ENCODE data around the gene TASP1. TPM values are rescaled to one million over a fixed set of nuclear protein-coding genes. Genes with fewer than 3 reads are reported as not detected.

The TASP1 gene
- polyA plus RNA-seq, 3 donors, result 4.4 to 6.4 (median 4.6) TPM

DNA sequence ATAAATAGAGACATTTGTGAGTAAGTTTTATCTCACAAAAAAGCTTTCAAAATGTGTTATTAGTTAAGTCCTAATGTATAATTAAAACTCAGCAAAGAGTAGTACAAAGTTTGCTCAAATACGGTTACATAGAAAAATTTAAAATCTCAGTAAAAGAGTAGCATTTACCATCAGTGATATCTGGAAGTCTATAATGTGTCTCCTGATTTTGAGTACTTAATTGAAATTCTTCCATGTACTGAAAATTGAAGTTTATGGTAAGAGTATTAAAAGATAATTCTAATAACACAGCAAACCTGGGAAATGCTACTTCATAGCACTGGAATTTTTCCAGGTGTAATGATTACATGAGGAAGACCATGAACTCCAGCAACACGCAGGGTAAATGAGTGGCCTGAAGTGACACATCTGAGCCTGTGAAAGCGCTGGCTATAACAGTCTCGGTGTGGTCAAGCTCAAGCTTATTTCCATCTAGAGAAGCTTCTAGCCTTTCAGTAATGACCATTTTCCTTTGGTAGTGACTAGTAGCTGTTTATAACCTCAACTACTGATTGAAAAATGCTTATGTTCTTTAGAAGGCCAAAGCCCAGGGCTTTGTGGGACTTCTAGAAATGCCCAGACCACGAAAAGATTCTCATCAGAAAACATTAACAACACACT is 214.4 kb downstream of the TASP1 start:
- 69 to 96% (median 95%) methylated on average over 5 of the region's 5 CpGs for WGBS, 3 donors
- no peak overlapping the region for H3K27ac ChIP-seq (ENCODE audit: low read depth, low read length)

DNA sequence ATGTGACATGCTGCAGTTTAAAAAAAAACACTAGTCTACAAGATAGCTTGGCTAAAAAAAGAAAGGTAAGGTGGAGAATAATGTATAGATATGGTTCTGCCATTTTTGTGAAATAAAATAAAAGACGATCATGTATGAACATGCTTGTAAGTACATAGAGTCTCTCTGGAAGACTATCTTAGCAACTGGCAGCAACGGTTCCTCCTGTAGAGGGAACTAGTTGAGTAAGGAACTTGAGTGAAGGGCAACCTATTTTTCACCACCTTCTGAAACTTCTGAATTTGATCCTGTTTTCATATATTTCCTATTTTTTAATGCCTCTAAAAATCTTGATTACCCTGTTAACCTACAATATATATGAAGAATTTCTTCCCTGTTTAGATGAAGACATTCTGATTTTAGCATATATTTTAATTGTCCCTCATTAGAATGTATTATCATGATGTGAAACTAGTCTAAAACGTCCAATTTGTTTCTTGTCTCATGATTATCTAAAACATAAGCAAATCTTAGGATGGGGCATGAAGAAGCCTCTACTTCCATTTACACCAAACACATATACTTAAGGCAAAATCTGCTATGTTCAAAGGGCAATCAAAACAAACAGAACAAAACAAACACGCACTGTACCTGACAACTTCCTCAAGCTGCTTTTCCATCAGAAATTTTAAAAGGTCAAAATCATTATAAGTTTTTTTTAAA is 215.1 kb downstream of the TASP1 start:
- H3K27ac ChIP-seq (ENCODE audit: low read depth, low read length), result no peak overlapping the region
- WGBS, 3 donors, result 82 to 92% (median 92%) methylated on average over 4 of the region's 4 CpGs

DNA sequence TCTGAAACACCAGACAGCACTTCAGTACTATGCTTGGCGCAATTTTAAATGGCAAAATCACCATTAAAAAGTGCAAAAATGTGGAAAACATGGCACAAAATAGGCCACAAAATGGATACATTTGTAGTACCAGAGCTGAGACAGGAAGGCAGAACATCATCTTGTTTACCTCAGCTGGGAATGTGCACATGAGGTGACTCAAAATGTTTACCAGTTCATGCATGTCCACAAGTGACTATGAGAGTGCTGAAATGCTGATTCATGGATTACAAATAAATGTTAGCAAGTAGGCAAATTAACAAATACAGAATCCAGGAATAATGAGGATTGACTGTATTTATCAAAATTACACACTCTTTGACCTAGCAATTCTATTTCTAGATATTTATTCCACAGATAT is 216.1 kb downstream of the TASP1 start:
- 97 to 100% (median 97%) methylated on average over 1 of the region's 1 CpG for WGBS, 3 donors
- H3K27ac ChIP-seq (ENCODE audit: low read depth, low read length), result no peak overlapping the region

DNA sequence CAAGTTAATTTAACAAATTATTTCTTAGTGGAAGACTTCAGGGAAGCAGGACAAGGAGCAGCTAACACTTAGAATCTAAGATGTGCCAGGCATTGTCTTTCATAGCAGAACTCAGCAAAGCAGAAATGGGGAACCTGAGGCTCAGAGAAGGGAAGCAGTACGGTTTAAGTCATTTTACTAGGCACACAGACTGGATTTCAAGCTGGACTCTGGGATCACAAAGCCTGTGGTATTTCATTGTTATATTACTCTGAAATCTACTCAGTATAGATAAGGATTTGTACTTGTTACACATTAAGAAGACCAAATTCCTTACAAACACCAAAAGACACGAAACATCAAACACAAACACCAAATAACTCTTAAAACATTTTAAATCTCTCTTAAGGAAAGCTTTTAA is 218.1 kb downstream of the TASP1 start:
- WGBS, 3 donors, result 80 to 99% (median 80%) methylated on average over 2 of the region's 2 CpGs

DNA sequence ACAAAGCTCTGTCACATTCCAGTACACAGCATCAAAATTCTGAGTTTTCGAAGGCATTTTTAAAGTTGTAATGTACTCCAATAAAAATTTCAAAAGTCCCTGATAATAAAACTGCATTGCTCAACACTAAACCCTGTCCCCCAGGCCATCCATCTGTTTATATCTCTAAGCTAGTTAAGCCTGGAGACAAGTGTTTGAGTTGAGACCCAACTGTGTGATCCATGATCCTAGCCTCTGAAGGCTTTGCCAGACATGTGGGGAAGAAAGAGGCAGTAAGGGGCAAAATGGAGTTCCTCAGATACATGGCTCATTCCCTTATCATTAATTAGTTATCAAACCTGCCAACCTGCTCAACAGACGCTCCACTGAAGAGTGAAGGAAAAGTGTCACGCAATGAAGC is 219.3 kb downstream of the TASP1 start:
- 95 to 98% (median 96%) methylated on average over 3 of the region's 3 CpGs for WGBS, 3 donors
- no peak overlapping the region for H3K27ac ChIP-seq (ENCODE audit: low read depth, low read length)

More for the DNA sequence above, 218.1 kb downstream of the TASP1 start:
- H3K27ac ChIP-seq (ENCODE audit: low read depth, low read length), result no peak overlapping the region

DNA sequence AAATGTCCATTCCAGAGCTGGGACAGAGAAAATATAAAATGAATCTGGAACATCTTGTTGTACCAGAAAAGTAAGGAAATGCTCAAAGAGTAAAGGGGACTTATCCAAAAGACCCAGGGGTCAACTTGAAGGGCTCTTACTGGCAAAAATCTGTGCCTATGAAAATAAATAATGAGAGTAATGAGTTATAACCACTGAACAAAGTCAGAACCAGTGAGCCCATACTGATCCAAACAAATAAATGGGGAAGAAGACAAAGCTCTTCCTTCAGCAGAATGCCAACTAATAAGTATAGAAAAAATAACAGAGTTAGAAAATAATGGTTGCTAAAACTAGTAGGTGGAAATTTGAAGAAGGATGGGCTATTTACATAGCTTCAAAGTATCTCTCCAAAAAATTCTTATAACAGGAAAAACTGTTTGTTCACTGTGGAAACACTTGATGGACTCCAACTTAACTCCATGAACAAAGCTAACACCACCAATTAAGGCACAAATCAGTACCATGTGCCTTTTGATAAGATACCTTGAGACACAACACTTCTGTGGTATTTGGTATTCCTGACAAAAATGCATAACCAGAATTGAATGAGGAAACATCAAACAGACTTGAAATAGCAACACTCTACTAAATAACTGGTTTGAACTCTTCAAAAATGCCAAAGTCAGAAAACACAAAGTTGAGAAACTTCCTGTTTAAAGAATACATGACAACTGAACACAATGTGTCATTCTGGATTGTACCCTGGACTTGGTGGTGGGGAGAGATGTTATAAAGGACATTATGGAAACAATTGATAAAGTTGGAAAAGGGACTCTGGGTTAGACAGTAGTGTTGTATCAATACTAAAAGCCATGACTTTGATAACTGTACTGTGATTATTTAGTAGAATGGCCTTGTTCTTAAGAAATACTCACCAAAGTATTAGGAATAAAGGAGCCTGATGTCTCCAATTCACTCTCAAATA is 220.2 kb downstream of the TASP1 start:
- no peak overlapping the region for H3K27ac ChIP-seq (ENCODE audit: low read depth, low read length)

DNA sequence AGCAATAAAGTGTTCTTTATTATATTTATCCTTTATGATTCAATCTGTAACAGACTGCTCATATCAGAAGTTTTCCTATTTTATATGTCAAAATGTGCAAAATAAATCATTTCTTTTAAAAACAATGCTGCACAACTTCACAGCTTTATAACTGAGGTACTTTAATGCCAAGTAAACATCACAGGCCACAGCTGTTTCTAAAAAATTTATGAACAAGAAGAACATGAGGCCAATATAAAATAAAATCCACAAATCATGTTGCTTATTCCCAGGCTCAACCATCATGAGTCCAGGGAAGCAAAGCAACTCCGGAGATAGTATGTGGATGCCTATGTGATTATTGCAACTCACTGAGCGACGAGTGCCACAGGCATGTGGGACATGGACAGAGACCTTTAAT is 222.2 kb downstream of the TASP1 start:
- no peak overlapping the region for H3K27ac ChIP-seq (ENCODE audit: low read depth, low read length)
- WGBS, 3 donors, result 91 to 95% (median 92%) methylated on average over 3 of the region's 3 CpGs

DNA sequence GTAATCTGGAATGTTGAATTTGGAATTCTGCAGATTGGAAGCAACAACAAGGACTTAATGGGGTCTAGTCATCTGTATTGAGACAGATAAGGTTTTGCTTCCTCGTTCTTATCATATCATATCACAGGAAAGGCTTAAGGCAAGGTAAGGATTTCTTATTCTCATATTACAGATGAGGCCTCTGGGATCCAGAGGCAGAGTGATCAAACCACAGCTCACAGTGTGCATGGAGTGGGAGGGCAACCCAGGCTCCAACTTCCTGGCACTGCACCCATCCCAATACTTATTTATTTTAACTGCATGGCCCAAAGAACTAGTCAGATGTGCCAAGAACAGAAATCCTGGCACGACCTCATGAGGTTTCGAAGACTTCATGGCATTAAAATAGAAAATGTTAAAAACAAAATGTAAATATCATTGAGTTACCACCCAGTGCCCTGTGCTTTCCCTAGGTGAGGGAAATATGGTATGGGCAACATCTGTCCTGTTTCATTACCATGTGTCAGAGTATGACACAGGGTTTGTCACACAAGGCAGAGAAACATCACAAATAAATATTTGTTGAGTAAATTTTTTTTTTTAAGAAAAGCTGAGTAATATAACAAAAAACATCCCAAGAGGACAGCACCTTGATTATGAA is 225.8 kb downstream of the TASP1 start:
- 60 to 79% (median 77%) methylated on average over 3 of the region's 3 CpGs for WGBS, 3 donors
- H3K27ac ChIP-seq (ENCODE audit: low read depth, low read length), result no peak overlapping the region

DNA sequence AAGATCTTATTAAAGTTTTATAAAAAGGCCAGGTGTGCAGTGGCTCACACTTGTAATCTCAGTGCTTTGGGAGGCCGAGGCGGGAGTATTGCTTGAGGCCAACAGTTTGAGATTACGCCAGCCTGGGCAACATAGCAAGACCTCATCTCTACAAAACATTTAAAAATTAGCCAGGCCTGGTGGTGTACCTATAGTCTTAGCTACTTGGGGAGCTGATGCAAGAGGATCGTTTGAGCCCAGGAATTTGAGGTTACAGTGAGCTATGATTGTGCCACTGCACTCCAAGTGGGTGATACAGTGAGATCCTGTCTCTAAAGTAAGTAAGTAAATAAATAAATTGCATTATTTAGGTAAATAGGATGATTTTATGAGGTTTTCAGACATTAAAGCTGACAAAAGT is 234.4 kb downstream of the TASP1 start:
- no peak overlapping the region for H3K27ac ChIP-seq (ENCODE audit: low read depth, low read length)
- WGBS, 3 donors, result 82 to 97% (median 95%) methylated on average over 4 of the region's 4 CpGs

DNA sequence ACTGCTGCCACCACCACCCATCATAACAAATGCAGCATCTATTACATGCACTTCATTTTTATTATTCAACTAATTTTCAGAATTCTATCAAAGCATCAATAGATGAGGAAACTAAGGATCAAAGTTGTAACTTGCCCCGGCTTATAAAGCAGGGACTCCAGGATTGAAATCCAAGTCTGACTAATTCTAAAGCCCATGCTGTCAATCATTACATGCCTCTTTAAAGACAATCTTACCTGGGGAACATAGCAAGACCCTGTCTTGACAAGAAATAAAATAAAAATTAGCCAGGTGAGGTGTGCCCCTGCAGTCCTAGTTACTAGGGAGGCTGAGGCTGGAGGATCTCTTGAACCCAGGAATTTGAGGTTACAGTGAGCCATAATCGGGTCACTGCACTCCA is 235.3 kb downstream of the TASP1 start:
- H3K27ac ChIP-seq (ENCODE audit: low read depth, low read length), result no peak overlapping the region
- WGBS, 3 donors, result 49 to 97% (median 78%) methylated on average over 2 of the region's 2 CpGs

DNA sequence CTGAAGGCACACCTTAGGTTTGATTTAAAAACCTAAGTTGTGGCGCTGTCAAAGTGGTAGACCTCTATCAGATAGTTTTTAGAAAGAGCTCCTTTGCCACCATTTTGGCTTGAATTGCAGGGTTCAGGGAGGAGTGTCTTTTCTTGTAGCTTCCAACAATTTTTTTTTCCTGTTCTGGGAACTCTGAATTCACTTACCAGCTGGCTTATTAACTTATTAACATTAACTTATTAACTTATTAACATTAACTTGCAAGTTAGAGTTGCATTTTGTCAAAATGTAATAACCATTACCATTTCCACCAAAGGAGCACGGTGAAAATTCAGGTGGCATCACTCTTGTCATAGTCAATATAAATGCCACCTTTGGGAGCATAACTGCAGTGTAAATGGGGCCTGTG is 235.7 kb downstream of the TASP1 start:
- 91 to 96% (median 96%) methylated on average over 2 of the region's 2 CpGs for WGBS, 3 donors

DNA sequence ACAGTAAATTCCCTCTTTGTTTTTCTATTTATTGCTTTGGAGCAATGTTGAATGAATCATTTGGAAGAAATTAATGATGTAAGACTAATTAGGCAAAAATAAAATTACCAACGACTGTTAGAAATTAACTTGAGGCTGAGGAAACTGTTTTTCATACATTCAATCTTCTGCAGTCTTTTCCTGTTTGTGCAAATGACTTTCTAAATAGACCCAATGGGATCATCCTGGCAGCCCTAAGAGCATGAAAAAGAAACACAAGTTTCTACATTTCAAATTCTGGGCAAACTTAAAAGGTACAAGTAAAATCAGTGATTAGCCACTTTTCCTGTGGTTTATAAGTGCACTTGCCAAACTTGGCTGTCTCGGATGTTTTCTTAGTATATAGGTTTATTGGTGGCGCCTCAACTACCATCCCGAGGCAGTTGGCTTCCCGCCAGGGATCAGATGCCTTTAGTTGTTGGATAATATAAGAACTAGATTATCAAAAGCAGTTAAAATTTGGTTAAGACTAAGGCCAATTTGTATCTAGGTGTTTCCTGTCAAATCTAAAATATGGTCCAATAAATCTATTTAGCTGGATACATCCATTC is 236.5 kb downstream of the TASP1 start:
- WGBS, 3 donors, result 52 to 84% (median 65%) methylated on average over 5 of the region's 5 CpGs
- H3K27ac ChIP-seq (ENCODE audit: low read depth, low read length), result no peak overlapping the region

More for the DNA sequence above, 235.7 kb downstream of the TASP1 start:
- no peak overlapping the region for H3K27ac ChIP-seq (ENCODE audit: low read depth, low read length)

DNA sequence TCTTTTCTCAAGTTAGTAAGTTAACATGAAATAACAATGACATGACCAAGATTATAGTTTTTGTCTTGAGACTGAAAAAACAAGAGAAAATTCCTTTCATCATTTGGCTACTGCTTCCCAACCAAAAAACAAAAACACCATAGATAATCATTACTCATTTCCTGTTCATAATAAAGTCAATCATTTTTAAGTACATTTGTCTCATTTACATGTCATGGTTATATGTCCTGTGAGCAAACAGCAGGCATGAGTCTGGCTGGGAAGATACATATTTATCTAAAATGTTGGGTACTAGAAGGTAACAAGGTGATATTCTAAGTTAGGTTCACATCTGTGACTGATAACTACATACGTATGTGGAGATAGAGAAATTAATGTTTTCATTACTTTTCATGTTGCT is 237.1 kb downstream of the TASP1 start:
- 93 to 97% (median 95%) methylated on average over 1 of the region's 1 CpG for WGBS, 3 donors

DNA sequence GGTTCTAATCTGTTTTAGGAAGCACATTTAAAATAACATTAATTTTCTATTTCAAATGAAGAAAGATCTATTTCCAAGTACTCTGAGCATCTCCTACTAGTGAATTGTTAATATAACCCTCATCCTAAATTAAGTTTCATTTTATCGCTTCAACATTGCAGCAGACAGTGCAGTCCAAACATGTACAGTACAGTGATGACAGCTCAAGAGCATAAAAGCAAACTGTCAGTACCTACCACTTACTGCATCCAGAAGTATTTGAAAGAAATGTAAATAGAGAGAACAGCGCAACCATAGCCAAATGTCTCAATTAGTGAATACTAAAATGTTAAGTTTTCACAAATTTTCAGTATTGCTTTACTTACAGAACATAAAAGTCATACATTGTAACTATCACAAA is 238.3 kb downstream of the TASP1 start:
- no peak overlapping the region for H3K27ac ChIP-seq (ENCODE audit: low read depth, low read length)

More for the DNA sequence above, 237.1 kb downstream of the TASP1 start:
- H3K27ac ChIP-seq (ENCODE audit: low read depth, low read length), result no peak overlapping the region

DNA sequence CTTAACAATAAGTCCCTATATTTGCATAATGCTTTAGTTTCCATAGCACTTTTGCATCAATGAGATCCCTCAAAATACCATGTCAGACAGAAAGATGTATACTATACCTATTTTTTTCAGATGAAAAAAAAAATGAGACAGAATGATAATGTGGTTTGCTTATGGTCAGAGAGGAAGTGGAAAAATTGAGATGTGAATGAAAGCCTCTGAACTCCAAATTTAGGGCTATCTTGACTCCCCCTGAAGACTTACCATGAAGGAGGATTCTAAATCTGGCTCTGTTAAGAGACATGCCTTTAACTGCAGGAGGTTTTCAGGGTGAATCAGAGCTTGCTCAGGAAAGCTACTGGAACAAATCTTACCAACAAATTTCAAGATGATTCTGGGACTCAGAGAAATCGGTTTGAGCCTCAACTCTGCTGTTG is 241.4 kb downstream of the TASP1 start:
- WGBS, 3 donors, result 71 to 84% (median 75%) methylated on average over 1 of the region's 1 CpG
- H3K27ac ChIP-seq (ENCODE audit: low read depth, low read length), result no peak overlapping the region

More for the DNA sequence above, 238.3 kb downstream of the TASP1 start:
- 95 to 99% (median 95%) methylated on average over 2 of the region's 2 CpGs for WGBS, 3 donors

DNA sequence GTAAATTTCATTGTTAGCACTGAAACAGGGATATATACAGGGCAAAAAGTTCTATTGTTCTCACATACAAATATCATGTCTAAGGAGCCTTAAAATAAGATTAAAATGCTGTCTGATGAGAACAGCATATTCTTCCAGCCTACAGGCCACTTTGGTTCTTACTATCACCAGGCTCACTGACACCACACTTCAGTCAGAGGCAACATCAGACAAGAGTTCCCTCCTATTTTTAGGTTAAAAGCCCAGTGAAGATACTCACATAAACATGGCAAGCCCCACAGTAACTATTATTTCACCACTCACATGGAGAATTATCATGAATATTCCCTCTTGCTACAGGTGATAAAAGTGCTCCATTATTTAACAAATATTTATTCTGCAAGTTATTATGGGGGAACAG is 241.9 kb downstream of the TASP1 start:
- no peak overlapping the region for H3K27ac ChIP-seq (ENCODE audit: low read depth, low read length)

DNA sequence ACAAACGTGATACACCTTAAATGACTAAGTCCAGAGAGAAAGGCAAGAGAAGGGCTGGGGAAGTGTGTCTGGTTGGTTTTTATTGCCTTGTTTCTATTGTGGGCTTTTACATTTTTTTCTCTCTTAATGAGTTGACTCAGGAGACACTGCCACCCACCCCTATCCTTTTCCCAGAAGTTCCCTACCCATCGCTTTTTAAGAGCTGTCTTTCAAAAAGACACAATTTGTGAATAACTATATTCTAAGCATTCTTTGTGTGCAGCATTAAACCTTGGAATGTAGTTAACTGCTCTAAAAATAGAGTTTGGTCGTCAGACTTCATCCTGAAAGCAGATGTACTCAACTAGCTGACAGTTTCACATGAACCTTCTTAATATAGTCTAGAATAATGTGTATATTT is 242.7 kb downstream of the TASP1 start:
- WGBS, 3 donors, result 73 to 87% (median 78%) methylated on average over 3 of the region's 3 CpGs
- no peak overlapping the region for H3K27ac ChIP-seq (ENCODE audit: low read depth, low read length)

DNA sequence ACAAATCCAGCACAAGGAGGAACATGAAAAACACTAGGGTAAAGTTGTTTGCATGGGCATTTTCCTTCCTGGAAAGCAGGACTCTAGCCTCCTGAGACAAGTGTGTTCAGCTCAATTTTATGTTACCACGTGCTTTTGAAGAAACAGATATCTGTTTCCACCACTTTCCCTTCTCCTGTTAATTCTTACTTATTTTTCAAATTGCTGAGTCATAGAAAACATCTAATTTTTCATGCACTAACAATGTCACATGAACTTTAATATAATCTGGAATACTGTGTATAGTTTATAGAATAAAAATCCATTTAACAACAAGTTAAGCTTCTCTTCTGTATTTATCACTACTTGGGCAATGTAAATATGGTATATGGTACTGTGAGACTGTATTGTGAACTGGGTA is 243.5 kb downstream of the TASP1 start:
- 38 to 80% (median 44%) methylated on average over 1 of the region's 1 CpG for WGBS, 3 donors

More for the DNA sequence above, 243.5 kb downstream of the TASP1 start:
- H3K27ac ChIP-seq (ENCODE audit: low read depth, low read length), result no peak overlapping the region
